Dermis blood vessel endothelial cell (primary cell): ENCODE data around the gene TGOLN2. TPM values are rescaled to one million over a fixed set of nuclear protein-coding genes. Genes with fewer than 3 reads are reported as not detected.
A peak's percentile ranks its signal among the peaks of the same experiment; 100 is the strongest.
"Not testable (repeated sequence)": the region's sequence is repeated elsewhere in the genome, so short reads cannot be mapped to it uniquely, and the experiment has no call there.

Source experiments
- DNase-seq: peaks from one replicate; pipeline ENCODE4 v3.0.0; 2010
- total RNA-seq: library from RNA; depleted of rRNA; stranded (reverse); fragments of >200 nt; gene quantifications from 2 replicates; pipeline ENCODE4 v1.2.3, GENCODE V29; 2014

The TGOLN2 gene
- total RNA-seq, 1 donor from 2014 or later, result 101 TPM

DNA sequence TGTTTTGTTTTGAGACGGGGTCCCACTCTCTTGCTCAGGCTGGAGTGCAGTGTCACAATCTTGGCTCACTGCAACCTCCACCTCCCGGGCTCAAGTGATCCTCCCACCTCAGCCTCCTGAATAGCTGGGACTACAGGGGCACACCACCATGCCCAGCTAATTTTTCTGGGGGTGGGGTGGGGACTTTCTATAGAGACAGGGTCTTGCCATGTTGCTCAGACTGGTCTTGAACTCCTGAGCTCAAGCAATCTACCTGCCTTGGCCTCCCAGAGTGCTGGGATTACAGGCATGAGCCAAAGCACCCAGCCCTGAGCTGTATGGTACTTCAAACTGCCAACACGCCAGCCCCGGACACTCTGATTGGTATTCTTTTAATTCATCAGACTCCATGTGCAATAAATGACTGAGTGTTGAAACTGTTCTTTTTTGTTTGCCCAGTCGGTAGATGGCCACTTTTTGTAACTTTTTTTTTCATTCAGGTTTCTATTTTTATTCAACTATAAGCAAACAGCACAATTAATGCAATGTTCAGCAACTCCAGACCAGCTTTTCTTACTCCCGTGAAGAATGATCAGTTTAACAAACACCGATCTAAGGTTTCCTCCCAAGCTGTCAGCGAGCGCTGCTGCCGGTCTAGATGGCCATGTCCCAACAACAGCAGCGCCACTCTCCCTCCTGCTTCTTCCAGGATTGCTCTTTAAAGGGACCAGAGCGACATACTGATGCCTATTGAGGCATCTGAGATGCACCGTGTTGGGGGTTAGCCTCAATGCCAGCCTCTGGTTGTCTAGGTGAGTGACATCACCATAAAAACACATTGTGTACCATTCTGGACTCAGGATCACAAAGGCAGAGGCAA, 12.5 kb upstream of the TGOLN2 start:
- DNase-seq, result no peak

DNA sequence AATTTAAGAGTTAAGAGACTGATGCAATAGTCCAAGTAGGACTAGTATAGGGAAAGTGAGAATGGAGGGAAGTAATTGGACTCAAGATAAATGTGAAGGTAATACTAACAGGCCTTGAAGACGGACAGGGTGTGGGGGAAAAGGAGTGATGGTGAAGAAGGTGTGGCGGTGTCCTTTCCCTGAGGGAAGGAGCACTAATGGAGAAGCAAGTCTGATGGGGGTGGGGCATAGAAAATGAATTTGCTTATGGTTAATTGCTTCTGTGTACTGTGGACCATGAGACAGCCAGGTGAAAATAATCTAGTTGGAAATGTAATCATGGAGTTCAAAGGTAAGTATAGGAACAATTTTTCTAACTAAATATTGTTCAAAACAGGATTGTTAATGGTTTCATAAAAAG, 7.1 kb upstream of the TGOLN2 start:
- DNase-seq, result no peak

DNA sequence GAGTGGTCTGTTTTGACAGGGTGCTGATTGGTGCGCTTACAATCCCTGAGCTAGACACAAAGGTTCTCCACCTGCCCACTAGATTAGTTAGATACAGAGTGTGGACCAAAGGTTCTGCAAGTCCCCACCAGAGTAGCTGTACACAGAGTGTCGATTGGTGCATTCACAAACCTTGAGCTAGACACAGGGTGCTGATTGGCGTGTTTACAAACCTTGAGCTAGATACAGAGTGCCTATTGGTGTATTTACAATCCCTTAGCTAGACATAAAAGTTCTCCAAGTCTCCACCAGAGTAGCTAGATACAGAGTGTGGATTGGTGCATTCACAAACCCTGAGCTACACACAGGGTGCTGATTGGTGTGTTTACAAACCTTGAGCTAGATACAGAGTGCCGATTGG, 6.1 kb upstream of the TGOLN2 start:
- not testable (repeated sequence) for DNase-seq

DNA sequence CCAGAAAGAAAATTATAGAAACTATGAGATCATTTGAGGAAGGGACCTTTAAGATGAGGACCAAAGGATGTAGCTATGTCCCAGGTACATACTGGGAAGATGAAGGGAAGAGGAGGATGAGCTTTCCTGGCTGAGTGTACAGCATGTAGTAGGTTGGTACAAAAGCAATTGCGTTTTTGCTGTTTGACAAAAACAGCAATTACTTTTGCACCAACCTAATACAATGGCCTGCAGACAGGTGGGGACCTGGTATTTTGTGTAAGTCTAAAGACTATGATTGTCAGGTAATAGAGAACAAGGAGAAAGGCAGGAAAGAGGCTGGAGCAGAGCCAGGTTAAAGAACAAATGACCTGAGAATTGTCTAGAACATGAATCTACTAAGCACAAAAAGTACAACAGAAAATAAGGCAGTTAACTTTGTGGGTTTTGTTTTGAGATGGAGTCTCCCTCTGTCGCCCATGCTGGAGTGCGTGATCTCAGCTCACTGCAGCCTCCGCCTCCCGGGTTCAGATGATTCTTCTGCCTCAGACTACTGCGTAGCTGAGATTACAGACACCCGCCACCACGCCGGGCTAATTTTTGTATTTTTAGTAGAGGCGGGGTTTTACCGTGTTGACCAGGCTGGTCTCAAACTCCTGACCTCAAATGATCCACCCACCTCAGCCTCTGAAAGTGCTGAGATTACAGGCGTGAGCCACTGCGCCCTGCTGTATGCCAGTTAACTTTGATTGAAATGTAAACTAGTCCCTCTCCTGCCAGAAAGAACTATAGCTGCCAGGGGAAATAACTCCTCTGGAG, 3.2 kb upstream of the TGOLN2 start:
- no peak for DNase-seq

DNA sequence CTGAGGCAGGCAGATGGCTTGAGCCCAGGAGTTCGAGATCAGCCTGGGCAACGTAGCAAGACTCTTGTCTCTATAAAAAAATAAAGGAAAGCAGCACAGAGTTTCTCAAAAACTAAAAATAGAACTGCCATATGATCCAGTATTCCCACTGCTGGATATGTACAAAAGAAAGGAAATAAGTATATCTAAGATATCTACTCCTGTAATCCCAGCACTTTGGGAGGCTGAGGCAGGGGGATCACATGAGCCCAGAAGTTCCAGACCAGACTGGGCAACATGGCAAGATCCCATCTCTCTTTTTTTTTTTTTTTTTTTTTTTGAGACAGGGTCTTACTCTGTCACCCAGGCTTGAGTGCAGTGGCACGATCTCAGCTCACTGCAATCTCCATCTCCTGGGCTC, 1.9 kb upstream of the TGOLN2 start:
- not testable (repeated sequence) for DNase-seq

DNA sequence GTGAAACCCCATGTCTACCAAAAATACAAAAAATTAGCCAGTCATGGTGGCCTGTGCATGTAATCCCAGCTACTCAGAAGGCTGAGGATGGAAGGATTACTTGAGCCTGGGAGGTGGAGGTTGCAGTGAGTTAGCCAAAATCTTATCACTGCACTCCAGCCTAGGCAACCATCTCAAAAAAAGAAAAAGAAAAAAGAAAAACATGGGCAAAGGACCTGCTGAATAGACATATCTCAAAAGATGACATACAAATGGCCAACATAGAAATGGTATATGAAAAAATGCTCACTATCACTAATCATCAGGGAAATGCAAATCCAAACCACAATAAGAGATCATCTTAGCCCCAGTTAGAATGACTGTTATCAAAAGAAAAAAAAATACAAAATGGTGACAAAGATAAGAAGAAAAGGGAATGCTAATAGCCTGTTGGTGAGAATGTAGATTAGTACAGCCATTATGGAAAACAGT, 1.4 kb upstream of the TGOLN2 start:
- DNase-seq, result no peak

DNA sequence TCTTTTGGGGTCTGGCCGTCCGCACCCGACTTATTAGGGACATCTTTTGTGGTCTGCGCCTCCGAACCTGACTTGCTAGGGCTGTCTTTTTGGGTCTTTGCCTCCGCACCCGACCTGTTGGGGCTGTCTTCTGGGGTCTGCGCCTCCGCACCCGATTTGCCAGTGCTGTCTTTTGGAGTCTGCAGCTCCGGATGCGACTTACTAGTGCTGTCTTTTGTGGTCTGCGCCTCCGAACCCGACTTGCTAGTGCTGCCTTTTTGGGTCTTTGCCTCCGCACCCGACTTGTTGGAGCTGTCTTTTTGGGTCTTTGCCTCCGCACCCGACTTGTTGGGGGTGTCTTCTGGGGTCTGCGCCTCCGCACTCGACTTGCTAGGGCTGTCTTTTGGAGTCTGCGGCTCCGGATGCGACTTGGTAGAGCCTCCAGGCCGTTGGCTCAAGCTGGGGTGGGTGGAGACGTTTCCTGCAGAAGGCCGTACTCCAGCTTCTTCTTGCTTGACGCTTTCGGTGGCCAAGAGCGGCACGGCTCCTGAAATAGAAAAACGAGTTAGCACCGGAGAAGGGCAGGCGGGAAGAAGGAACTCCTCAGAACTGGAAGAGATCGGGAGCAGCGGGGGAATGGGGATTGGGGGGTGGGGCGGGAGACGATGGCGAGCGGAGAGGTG, 498 bp downstream of the TGOLN2 start:
- peak; percentile 65 for DNase-seq

DNA sequence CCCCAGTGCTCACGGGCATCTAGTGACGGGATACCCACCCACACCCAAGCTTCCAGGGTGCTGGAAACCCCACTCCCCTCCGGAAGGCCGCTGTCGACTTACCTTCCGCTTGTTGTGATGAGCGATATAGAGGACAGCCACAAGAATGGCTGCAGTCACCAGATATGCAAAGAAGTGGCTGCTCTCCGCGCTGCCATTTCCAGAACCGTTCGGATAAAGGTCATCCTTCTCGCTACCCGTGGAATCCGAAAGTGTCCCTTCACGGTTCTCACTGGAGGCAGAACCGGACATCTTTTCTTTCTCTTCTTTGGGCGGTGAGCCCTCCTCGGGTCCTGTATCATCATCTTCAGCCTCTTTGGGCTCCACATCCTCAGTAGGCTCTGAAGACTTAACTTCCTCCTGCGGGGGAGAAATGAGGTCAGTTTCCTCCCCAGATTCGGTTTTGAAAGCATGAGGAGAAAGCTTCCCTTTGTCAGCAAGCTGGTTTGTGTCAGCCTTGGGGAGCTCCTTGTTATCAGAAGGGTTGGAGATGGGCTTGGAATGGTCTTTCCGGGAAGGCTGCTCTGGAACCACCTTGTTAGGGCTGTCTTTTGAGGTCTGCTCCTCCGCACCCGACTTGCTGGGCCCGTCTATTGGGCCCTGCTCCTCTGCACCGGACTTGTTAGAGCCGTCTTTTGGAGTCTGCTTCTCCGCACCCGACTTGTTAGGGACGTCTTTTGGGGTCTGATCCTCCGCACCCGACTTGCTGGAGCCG, 1.2 kb downstream of the TGOLN2 start:
- DNase-seq, result peak; percentile 67

DNA sequence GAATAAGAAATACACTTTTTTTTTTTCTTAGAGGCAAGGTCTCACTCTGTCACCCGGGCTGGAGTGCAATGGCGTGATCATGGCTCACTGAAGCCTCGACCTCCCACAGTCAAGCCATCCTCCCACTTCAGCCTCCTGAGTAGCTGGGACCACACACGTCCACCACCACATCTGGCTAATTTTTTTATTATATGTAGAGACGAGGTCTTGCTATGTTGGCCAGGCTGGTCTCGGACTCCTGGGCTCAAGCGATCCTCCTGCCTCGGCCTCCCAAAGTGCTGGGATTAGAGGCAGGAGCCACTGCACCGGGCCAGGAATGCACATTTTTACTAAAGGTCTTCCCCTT, 2.4 kb downstream of the TGOLN2 start:
- DNase-seq, result no peak

DNA sequence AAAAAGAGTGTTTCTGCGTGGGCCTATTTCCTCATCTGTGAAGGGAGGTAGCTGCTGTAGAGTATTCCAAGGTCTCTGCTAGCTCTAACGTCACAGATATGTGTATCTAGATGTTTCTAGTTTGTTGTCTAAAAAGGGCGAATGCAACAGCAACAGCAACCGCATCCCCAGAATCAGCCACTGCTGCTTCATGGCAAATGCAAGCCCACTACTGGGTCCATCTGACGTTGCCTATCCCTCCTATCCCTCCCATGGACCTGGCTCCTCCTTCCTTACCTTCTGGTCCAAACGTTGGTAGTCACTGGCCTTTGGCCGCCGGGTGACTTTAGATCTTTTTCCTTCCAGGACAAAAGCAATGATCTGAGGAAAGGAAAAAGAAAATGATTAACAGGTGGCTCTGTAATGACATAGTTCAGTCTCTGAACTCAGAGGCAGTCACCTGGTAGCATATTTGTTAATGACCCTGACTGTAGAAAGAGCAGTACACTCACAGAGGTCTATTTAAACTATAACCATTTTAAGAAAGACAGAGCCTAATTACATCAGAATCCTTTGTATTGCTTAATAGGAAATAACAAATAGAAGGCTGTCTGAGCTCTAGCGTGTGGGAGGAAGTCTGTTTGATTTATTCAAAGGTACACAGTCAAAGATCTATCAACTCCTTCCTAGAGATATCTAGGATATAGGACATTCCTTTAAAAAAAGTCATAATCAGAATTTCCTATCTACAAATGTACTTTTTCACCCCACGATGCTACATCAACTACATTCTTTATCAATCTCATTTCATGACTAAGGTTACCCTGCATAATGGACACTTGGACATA, 2.9 kb downstream of the TGOLN2 start:
- DNase-seq, result peak; percentile 62

DNA sequence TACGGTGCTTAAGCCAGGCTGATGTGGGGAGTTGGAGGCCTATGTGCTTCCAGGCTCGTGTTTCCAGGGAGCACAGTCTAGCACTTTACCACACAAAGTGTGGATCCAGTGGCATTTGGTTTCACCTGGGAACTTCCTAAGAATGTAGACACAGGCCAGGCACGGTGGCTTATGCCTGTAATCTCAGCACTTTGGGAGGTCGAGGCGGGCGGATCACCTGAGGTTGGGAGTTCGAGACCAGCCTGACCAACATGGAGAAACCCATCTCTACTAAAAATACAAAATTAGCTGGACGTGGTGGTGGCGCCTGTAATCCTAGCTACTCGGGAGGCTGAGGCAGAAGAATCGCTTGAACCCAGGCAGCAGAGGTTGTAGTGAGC, 3.8 kb downstream of the TGOLN2 start:
- not testable (repeated sequence) for DNase-seq

DNA sequence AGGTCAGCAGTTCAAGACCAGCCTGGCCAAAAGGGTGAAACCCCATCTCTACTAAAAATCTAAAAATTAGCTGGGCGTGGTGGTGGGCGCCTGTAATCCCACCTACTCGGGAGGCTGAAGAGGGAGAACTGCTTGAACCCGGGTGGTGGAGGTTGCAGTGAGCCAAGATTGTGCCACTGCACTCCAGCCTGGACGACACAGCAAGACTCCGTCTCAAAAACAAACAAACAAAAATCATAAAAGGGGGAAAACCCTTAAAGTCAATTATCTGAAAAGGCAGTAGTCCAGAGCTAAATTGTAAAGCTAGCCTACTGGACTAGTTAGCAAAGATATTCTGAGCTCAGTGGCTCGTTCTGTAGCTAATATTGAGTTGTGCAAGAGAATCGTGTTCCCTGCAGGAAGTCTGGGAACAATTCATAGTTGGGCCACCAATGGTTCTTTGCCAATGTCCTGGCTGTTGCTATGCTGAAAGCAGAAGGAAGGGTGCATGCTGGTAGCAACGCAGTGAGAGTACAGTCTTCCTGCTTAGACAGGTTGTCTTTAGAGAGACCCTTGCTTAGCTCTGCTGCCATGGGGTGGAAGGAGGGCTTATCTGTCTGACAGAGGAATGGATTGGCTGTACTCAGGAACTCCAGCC, 4.3 kb downstream of the TGOLN2 start:
- DNase-seq, result no peak

DNA sequence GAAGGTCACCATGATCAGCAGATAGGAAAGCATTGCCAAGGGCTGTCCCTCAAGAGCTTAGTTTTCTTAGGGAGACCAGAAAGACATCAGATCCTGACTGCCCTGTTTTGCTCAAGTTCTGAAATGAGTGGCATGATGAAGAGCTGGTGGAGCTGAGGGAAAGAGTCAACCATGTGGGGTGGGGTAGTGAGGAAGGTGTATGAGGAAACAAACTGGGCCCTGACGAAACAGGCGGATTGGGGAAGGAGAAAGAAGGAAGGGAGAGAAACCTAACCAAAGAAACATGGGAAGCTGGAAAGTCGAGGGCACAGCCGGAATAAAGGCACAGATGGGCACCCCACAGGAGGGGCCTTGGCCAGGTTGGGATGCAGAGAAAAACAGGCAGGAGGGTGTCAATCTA, 8.0 kb downstream of the TGOLN2 start:
- DNase-seq, result no peak

DNA sequence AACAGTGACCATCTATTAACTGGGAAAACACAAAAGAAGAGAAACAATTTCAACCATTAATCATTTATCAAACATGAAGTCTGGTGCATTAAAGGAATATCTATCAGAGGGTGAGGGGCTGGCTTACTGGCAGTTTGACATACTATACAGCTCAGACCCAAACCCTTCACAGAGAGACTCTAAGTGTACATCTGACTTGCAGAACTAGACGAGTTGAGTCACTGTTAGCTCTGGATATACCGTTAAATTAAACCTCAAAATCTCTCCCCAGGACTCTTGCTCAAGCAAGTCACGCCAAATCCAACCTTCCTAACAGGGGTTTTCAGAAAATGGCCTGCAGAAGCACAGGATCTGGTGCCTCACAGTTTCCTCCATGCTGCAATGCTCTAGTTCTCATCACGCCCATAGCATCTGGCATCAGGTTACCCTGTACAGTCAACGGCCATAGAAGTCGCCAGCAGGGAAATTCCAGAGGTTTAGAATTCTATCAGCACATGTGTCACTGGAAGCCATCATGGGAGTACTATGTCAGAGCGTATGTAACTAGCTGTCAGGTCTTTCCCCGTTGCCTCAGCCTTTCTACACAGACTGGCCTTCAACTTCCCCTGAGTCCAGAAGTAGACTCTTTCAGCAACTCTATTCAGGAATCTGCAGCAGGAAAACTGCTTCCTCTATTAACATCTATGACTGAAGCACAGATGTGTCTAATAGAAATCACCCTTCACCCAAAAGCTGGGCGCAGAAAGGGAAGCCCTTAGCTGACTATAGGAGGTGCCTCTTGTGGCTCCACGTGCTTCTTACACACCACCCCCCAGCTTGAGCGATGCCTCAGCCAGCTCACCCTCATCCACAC, 9.3 kb downstream of the TGOLN2 start:
- peak; percentile 23 for DNase-seq

DNA sequence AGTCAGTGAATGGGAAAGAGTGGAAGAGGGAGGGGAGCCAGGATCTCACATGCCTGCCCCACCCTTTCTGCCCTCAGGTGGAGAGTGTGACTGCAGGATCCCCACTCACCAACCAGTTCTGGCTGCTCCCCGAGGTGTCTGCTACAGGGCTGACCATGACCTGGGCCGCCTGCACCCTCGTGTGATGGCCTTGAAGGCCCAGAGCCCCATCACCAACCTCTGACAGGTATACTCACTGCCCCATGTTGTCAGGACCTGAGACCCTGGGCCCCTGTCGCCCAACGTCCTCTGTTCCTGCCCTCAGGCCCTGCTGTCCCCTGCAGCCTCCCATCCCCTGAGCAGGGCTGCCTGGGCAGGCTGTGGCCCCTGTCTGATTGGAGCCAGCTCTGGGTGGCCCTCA, 11.9 kb downstream of the TGOLN2 start:
- DNase-seq, result not testable (repeated sequence)

DNA sequence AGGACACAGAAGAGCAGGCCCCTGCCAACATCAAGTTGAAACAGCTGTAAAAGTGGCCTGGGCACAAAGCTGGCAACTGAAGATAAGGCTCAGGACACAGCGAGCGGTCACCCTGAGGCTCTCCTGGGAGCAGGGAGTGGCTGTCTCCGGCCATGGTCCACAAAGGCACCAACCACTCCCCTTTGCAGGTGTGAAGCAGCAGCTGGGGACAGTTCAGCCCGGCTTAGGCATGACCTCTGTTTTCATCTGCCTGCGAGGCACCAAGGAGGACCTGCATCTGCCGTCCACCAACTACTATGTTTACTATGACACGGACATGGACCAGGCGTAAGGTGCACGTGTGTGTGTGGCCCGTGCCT, 12.9 kb downstream of the TGOLN2 start:
- no peak for DNase-seq

DNA sequence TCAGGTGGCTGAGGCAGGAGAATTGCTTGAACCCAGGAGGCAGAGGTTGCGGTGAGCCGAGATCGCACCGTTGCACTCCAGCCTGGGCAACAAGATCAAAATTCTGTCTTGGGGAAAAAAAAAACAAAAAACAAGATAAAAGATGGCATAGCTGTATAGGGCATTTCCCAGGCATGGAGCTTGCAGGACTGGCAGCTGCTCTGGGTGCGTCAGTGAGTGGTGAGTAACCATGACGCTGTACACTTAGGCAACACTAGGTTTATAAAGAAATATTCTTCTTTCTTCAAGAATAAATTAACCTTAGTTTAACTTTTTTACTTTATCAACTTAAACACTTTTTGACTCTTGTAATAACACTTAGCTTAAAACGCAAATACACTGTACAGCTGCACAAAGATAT, 15.4 kb downstream of the TGOLN2 start:
- no peak for DNase-seq

DNA sequence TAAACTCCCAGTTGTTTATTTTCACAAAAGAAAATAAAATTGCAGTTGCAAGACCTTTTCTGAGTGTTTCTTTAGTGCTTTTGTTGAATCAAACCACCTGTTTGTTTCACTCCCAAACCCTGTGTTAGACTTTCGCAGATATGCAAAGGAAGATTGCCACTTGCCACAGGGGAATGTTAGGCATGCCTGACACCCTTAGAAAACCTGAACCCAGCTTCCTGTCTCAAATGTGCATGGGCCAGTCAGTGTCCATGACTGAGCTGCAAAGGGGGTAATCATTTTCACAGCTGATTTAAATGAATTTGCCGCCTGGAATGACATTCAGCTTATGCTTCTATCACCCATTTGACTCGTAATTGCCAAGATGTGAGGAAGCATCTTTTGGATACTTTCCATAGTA, 17.5 kb downstream of the TGOLN2 start:
- no peak for DNase-seq

DNA sequence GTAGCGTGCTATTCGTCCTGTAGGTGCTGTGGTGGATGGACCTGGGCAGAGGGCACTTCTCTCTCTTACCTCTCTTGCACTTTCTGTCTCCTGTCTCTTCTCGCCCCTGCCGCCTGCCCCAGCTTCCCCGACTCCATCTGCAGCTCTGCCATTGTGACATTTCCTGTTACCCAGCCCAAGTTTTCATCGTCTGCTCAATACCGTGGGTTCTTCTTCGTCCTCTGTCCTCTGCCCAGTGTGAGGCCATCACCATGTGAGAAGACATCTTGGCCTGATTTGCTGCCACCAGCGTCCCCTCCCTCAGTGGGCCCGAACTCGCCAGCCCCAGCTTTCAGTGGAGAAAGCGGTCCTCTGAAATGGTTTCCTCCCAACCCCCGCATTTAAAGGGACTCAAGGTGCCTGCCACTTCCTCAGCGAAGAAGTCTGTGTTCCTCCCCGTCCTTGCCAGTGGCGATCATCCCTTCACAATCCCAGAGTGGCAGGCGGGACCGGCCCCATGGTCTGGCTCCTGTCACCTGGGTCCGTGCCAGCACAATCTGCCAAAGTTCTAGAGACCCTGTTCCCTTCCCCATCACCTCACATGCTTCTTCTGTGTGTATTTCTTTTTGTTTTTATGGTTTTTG, 18.0 kb downstream of the TGOLN2 start:
- DNase-seq, result no peak
